Fibroblast of lung (primary cell): ENCODE measurements around the gene CPOX. TPM values are rescaled to one million over a fixed set of nuclear protein-coding genes. Genes with fewer than 3 reads are reported as not detected.

Source experiments
- DNase-seq, 2 donors: peaks; one replicate each; pipeline versions ENCODE4 v3.0.0 to v3.0.0-alpha.2; 2010; ENCODE audit warnings: low read depth in 2 of 2
- H2AFZ ChIP-seq: 2 replicates; pipeline ENCODE4 v1.5.1; 2012; ENCODE audit warnings: low read length, control low read depth, inconsistent platforms
- H3K27ac ChIP-seq: 2 replicates; pipeline ENCODE4 v1.5.1; 2011; ENCODE audit warnings: low read length, control low read depth; ENCODE audit not compliant: insufficient read depth
- H3K27me3 ChIP-seq: 2 replicates; pipeline ENCODE4 v1.5.1; 2011; ENCODE audit warnings: mild to moderate bottlenecking, low read length; ENCODE audit not compliant: control insufficient read depth, insufficient read depth
- H3K36me3 ChIP-seq: 2 replicates; pipeline ENCODE4 v1.5.1; 2011; ENCODE audit warnings: low read length; ENCODE audit not compliant: control insufficient read depth, insufficient read depth
- H3K4me1 ChIP-seq: 2 replicates; pipeline ENCODE4 v1.5.1; 2011; ENCODE audit warnings: low read length; ENCODE audit not compliant: control insufficient read depth, insufficient read depth; ENCODE audit errors: extremely low read depth
- H3K4me2 ChIP-seq: 2 replicates; pipeline ENCODE4 v1.5.1; 2011; ENCODE audit warnings: low read length, control low read depth; ENCODE audit not compliant: insufficient read depth; ENCODE audit errors: extremely low read depth
- H3K4me3 ChIP-seq, 4 experiments: fragments of 200-600 bp in 1 of 4; sonication (generic) in 1 of 4; replicated peaks in 1 of 4; 2 replicates each; pipeline ENCODE4 v1.5.1; 2011 to 2016; ENCODE audit warnings: low read length in 4 of 4, low read depth in 3 of 4, mild to moderate bottlenecking in 3 of 4, control low read depth in 2 of 4, inconsistent platforms in 1 of 4, mixed read lengths in 1 of 4; ENCODE audit not compliant: insufficient read depth in 1 of 4; ENCODE audit errors: control extremely low read depth in 1 of 4
- H3K79me2 ChIP-seq: 2 replicates; pipeline ENCODE4 v1.5.1; 2012; ENCODE audit warnings: mild to moderate bottlenecking, low read length, inconsistent platforms; ENCODE audit not compliant: control insufficient read depth, insufficient read depth
- H3K9ac ChIP-seq: 2 replicates; pipeline ENCODE4 v1.5.1; 2011; ENCODE audit warnings: mild to moderate bottlenecking, low read length, control low read depth; ENCODE audit not compliant: insufficient read depth
- H3K9me3 ChIP-seq: 2 replicates; pipeline ENCODE4 v1.5.1; 2012; ENCODE audit warnings: low read depth, low read length; ENCODE audit not compliant: control insufficient read depth, insufficient read depth
- H4K20me1 ChIP-seq: 2 replicates; pipeline ENCODE4 v1.5.1; 2011; ENCODE audit warnings: low read length; ENCODE audit not compliant: control insufficient read depth, insufficient read depth; ENCODE audit errors: extremely low read depth
- CTCF ChIP-seq, 2 donors: IDR thresholded peaks in 1 of 2; conservative IDR thresholded peaks in 1 of 2; 1 replicate in 1 of 2; 2 replicates in 1 of 2; pipeline ENCODE4 v1.5.1; 2011 to 2012; ENCODE audit warnings: low read length in 2 of 2, control low read depth in 1 of 2, inconsistent platforms in 1 of 2, low read depth in 1 of 2, mild to moderate bottlenecking in 1 of 2
- EZH2 ChIP-seq: IDR thresholded peaks from 2 replicates; pipeline ENCODE4 v1.5.1; 2012; ENCODE audit warnings: low read length, control low read depth, mild to moderate bottlenecking; ENCODE audit errors: missing control alignments
- polyA plus RNA-seq, 2 donors: library from polyadenylated mRNA; depleted of rRNA in 1 of 2; stranded (reverse) in 1 of 2; unstranded in 1 of 2; fragments of >200 nt; gene quantifications; 2 replicates each; pipeline ENCODE4 v1.2.1, GENCODE V29; 2011 to 2012; ENCODE audit warnings: missing spikeins in 1 of 2
- total RNA-seq: library from RNA; depleted of rRNA; stranded (reverse); fragments of >200 nt; gene quantifications from 2 replicates; pipeline ENCODE4 v1.2.1, GENCODE V29; 2014

The CPOX gene
- total and polyA plus RNA-seq, 2 donors (not counting 1 experiment from before 2014, with no cell fraction given): 17.3 to 25.1 TPM

GRCh38 chr3:98630416-98630815 is 37.0 kb upstream of the CPOX start:
- H3K36me3 ChIP-seq: no peaks in the 10 kb centered on the region
- no peaks in the 10 kb centered on the region for H4K20me1 ChIP-seq
- TF ChIP-seq EZH2: no peak
- no peak for TF ChIP-seq CTCF (conservative IDR thresholded peaks at IDR 0.05 in 1 of 2, IDR thresholded peaks at IDR 0.05 in 1 of 2; ENCODE audit: low read depth in 1 of 2, low read length in 2 of 2)
- H2AFZ ChIP-seq: no peak overlapping the region
- no peak overlapping the region for H3K9ac ChIP-seq
- H3K27me3 ChIP-seq: peaks cover 4% of the 10 kb centered on the region
- no peaks in the 10 kb centered on the region for H3K79me2 ChIP-seq
- no peak overlapping the region for H3K4me3 ChIP-seq
- H3K9me3 ChIP-seq: no peaks in the 10 kb centered on the region
- H3K27ac ChIP-seq: no peak overlapping the region
- no peak for DNase-seq
- H3K4me1 ChIP-seq: no peaks in the 10 kb centered on the region
- no peak overlapping the region for H3K4me2 ChIP-seq

GRCh38 chr3:98628317-98628716 is 34.9 kb upstream of the CPOX start:
- no peak overlapping the region for H3K4me2 ChIP-seq
- H3K79me2 ChIP-seq: no peaks in the 10 kb centered on the region
- H3K27me3 ChIP-seq: peaks cover 4% of the 10 kb centered on the region
- H3K9me3 ChIP-seq: no peaks in the 10 kb centered on the region
- H3K36me3 ChIP-seq: no peaks in the 10 kb centered on the region
- no peaks in the 10 kb centered on the region for H4K20me1 ChIP-seq
- no peak for TF ChIP-seq CTCF (conservative IDR thresholded peaks at IDR 0.05 in 1 of 2, IDR thresholded peaks at IDR 0.05 in 1 of 2; ENCODE audit: low read depth in 1 of 2, low read length in 2 of 2)
- TF ChIP-seq EZH2: no peak
- no peak overlapping the region for H3K9ac ChIP-seq
- H3K4me1 ChIP-seq: no peaks in the 10 kb centered on the region
- no peak overlapping the region for H3K27ac ChIP-seq
- H2AFZ ChIP-seq: no peak overlapping the region
- DNase-seq: no peak
- no peak overlapping the region for H3K4me3 ChIP-seq

GRCh38 chr3:98626151-98626550 is 32.7 kb upstream of the CPOX start:
- Histone ChIP-seq H3K27ac (no peak overlapping the region), H3K9ac (no peak overlapping the region), H3K27me3 (peaks cover 4% of the 10 kb centered on the region), H4K20me1 (no peaks in the 10 kb centered on the region), H3K4me1 (no peaks in the 10 kb centered on the region), H3K9me3 (no peaks in the 10 kb centered on the region), H3K4me2 (no peak overlapping the region), H3K4me3 (no peak overlapping the region), H2AFZ (no peak overlapping the region), H3K79me2 (no peaks in the 10 kb centered on the region), H3K36me3 (no peaks in the 10 kb centered on the region)
- no peak for TF ChIP-seq CTCF (conservative IDR thresholded peaks at IDR 0.05 in 1 of 2, IDR thresholded peaks at IDR 0.05 in 1 of 2; ENCODE audit: low read depth in 1 of 2, low read length in 2 of 2)
- no peak for TF ChIP-seq EZH2
- DNase-seq: no peak
